Neutrophil (primary cell): Measurements from ENCODE around the gene DNAH17.

ENCODE experiments used
- H3K27ac ChIP-seq: fragments of 200-600 bp; sonication (generic); 2 replicates; pipeline ENCODE4 v1.5.1; 2016; ENCODE audit warnings: mild to moderate bottlenecking, moderate library complexity
- H3K27me3 ChIP-seq: fragments of 200-600 bp; sonication (generic); 2 replicates; pipeline ENCODE4 v1.6.0; 2016; ENCODE audit warnings: mild to moderate bottlenecking
- H3K36me3 ChIP-seq: fragments of 200-600 bp; sonication (generic); 2 replicates; pipeline ENCODE4 v1.5.1; 2017
- H3K4me1 ChIP-seq, 2 experiments: fragments of 200-600 bp in 1 of 2; sonication (generic) in 1 of 2; 1 replicate in 1 of 2; 2 replicates in 1 of 2; pipeline versions ENCODE4 v1.5.1 to v1.6.1; 2013 to 2016; ENCODE audit warnings: low read depth in 1 of 2, low read length in 1 of 2, mild to moderate bottlenecking in 1 of 2, moderate library complexity in 1 of 2; ENCODE audit not compliant: control insufficient read depth in 1 of 2, insufficient read depth in 1 of 2
- H3K4me3 ChIP-seq, 2 experiments: fragments of 200-600 bp in 1 of 2; sonication (generic) in 1 of 2; 1 replicate in 1 of 2; 2 replicates in 1 of 2; pipeline ENCODE4 v1.5.1; 2013 to 2016; ENCODE audit warnings: low read depth in 1 of 2, low read length in 1 of 2, mild to moderate bottlenecking in 1 of 2, moderate library complexity in 1 of 2
- H3K9me3 ChIP-seq: fragments of 200-600 bp; sonication (generic); 2 replicates; pipeline ENCODE4 v1.5.1; 2016
- CTCF ChIP-seq: fragments of 200-600 bp; sonication (generic); IDR thresholded peaks from 2 replicates; pipeline ENCODE4 v1.5.1; 2016; ENCODE audit warnings: antibody characterized with exemption

DNAH17 gene

GRCh38 chr17:78399028-78399692 is 178.0 kb downstream of the DNAH17 start:
- H3K4me1 ChIP-seq, result no peaks in the 10 kb centered on the region
- no peak for TF ChIP-seq CTCF
- no peaks in the 10 kb centered on the region for H3K9me3 ChIP-seq
- H3K27me3 ChIP-seq, result no peaks in the 10 kb centered on the region
- peaks cover 100% of the 10 kb centered on the region for H3K36me3 ChIP-seq
- H3K27ac ChIP-seq, result no peak overlapping the region
- H3K4me3 ChIP-seq, result no peak overlapping the region

GRCh38 chr17:78398390-78398789 is 178.8 kb downstream of the DNAH17 start:
- H3K27ac ChIP-seq, result no peak overlapping the region
- peaks cover 98% of the 10 kb centered on the region for H3K36me3 ChIP-seq
- no peaks in the 10 kb centered on the region for H3K4me1 ChIP-seq

GRCh38 chr17:78397681-78398101 is 179.5 kb downstream of the DNAH17 start:
- no peak overlapping the region for H3K27ac ChIP-seq
- no peaks in the 10 kb centered on the region for H3K9me3 ChIP-seq
- H3K4me1 ChIP-seq, result no peaks in the 10 kb centered on the region
- no peak overlapping the region for H3K4me3 ChIP-seq
- H3K27me3 ChIP-seq, result no peaks in the 10 kb centered on the region
- no peak for TF ChIP-seq CTCF
- H3K36me3 ChIP-seq, result peaks cover 98% of the 10 kb centered on the region

More at GRCh38 chr17:78398390-78398789, 178.8 kb downstream of the DNAH17 start:
- Histone ChIP-seq H3K4me3 (no peak overlapping the region), H3K27me3 (no peaks in the 10 kb centered on the region), H3K9me3 (no peaks in the 10 kb centered on the region)
- no peak for TF ChIP-seq CTCF

GRCh38 chr17:78396441-78397337 is 180.5 kb downstream of the DNAH17 start:
- Histone ChIP-seq H3K27me3 (no peaks in the 10 kb centered on the region), H3K9me3 (no peaks in the 10 kb centered on the region), H3K27ac (no peak overlapping the region), H3K4me1 (no peaks in the 10 kb centered on the region), H3K36me3 (peaks cover 89% of the 10 kb centered on the region), H3K4me3 (no peak overlapping the region)
- TF ChIP-seq CTCF, result no peak

- Histone ChIP-seq H3K9me3 (no peaks in the 10 kb centered on the region), H3K36me3 (peaks cover 85% of the 10 kb centered on the region), H3K27me3 (no peaks in the 10 kb centered on the region), H3K4me3 (no peak overlapping the region), H3K27ac (no peak overlapping the region), H3K4me1 (peaks cover 5 to 11% of the 10 kb centered on the region in 2 experiments)
- TF ChIP-seq CTCF, result no peak
These were observed 182.0 kb downstream of the DNAH17 start for GRCh38 chr17:78395155-78395554.
